HL-60/S4 treated with retinoic acid at 250 ng/mL for 4 days and 3 days (cell line): ENCODE measurements around the gene ARHGAP20.

ENCODE experiments used
- in situ Hi-C: fragments of 300-500 bp; cut with MboI; formaldehyde crosslinking; loops from 2 replicates; pipeline ENCODE4 v1.7.0; 2022; ENCODE audit warnings: low sequenced_read_pairs

ARHGAP20 gene

GRCh38 chr11:110711776-110712658 lies at the start of gene ARHGAP20:
Gene ARHGAP20 (minus strand): TSS chr11:110712437. CDS start chr11:110712231, 206 bp downstream.
- in situ Hi-C loops = no loop called here

DNA sequence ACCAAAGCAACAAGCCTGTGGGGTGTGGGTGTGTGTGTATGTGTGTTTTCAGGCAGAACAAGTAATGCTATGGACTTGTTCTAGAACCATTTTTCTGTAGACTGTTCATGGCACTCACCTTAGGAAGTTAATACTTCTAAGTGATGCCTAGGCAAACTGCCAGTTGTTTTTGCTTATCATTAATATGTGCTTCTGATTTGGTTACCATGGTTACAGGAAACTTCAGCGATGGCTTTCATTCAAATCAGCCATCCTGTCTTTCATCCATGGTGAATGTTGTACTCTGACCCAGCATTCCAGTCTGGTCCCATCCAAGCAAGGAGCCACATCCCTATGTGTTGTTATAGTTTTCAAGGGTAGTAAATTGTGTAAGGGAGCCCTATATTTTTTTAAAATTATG lies 49.8 kb upstream of the ARHGAP20 start:
- in situ Hi-C loops = no loop called here

- in situ Hi-C loops = no loop called here
Measured at GRCh38 chr11:110761131-110761530, 48.9 kb upstream of the ARHGAP20 start.

DNA sequence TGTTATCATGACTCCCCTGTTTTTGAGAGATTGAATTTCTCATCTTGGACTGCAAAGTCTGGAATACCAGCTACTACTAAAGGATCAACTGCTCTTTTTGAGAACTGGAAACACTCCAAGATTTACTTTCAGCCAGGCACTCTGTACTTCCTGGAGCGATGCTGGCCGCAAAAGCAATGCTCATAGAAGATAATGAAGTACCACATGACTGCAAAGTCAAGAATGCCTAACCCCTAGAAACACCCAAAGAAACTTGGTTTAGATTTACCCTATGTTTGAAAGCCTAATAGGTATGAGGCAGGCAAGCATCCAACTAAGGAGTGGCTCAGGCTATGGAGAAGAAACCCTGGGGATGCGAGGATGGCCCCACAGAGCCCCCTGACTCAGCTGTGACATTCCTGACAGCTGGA lies 47.7 kb upstream of the ARHGAP20 start:
- in situ Hi-C loops = no loop called here

DNA sequence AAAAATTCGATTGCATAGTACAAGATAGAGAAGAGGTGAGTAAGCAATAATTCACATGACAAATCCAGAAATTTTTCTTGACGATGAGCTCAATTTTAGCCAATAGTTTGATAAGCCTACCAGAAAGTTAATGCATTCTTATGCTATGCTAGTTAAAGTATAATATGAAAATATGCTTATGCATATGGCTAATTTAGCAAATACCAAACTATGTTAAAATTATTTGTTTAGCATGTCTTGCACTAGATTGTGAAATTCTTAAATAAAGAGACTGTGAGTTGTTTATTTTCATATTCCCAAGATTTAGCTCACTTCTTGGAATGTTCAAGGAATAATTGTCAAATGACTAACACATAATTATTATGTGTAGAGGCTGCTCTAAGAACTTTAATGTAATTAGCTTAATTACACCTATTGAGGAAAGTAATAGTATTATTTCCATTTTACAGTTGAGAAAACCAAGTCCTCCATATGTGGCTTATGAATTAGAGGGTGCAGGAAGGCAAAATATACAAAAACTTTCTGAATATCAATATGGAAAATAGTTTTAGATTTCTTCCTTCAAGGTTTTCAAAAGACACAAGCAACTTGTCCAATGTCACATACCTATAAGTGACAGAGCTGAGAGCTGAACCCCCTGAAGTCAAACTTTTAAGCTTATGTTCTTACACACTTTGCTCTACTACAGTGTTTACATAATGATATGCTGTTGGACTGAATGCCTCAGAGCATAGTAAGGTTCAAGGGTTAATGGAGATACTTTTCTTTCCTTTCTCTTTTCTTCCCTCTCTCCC lies 45.9 kb upstream of the ARHGAP20 start:
- in situ Hi-C loops = no loop called here

DNA sequence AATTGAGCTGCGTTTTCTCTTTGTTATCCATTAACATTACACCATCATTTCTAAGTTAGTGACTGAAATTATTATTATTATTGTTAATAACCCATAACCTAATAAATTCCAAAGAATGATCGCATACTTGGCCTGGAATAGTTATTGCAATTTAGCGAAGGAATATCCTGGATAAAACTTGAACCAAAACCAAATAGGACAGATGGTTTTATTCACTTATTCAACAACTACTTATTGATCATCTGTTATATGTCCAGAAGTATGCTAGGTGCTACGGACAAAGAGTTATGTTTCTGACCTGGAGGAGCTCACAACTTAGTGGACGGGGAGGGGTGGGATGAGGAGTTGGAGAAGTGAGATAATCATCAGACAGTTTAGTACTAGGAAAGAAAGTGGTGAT lies 44.8 kb upstream of the ARHGAP20 start:
- in situ Hi-C loops = no loop called here

GRCh38 chr11:110755941-110756340 lies 43.7 kb upstream of the ARHGAP20 start:
- in situ Hi-C loops = no loop called here

GRCh38 chr11:110752890-110753289 lies 40.7 kb upstream of the ARHGAP20 start:
- in situ Hi-C loops = no loop called here

- in situ Hi-C loops = no loop called here
Measured at GRCh38 chr11:110750100-110750499, 37.9 kb upstream of the ARHGAP20 start.

GRCh38 chr11:110747531-110747930 lies 35.3 kb upstream of the ARHGAP20 start:
- in situ Hi-C loops = no loop called here

GRCh38 chr11:110738641-110739040 lies 26.4 kb upstream of the ARHGAP20 start:
- in situ Hi-C loops = no loop called here

DNA sequence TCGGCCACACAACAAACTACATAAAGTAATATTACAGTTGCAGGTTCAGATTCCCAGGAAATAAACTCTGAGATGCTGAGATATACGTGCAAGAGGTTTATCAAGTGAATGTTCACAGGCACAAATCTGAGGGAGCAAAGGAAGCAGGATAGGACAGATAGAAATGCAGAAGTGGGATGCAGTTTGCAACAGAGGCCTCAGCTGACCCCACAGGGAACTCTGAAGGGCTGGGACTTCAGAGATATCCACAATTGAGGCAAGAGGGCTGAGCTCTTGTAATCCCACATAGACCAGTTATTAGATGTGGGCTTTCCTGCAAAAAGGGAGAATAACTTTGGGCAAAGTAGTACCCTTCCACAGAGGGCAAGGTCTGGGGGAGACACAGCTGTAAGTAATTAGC lies 25.4 kb upstream of the ARHGAP20 start:
- in situ Hi-C loops = no loop called here

DNA sequence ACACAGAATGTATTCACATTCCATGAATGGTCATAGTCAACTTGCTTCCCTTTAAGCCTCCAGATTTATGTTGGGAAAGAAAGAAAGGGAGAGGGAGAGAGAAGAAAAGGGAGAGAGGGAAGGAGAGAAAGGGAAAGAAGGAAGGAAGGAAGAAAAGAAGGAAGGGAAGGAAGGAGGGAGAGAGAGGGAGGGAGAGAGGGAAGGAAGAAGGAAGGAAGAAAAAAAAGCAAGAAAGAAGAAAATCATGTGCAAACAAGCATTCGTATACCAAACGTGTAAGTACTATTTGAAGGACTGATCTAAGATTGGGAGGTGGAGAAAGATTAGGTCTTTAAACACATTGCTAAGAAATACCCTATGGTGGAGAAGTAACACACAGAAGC lies 23.9 kb upstream of the ARHGAP20 start:
- in situ Hi-C loops = no loop called here

DNA sequence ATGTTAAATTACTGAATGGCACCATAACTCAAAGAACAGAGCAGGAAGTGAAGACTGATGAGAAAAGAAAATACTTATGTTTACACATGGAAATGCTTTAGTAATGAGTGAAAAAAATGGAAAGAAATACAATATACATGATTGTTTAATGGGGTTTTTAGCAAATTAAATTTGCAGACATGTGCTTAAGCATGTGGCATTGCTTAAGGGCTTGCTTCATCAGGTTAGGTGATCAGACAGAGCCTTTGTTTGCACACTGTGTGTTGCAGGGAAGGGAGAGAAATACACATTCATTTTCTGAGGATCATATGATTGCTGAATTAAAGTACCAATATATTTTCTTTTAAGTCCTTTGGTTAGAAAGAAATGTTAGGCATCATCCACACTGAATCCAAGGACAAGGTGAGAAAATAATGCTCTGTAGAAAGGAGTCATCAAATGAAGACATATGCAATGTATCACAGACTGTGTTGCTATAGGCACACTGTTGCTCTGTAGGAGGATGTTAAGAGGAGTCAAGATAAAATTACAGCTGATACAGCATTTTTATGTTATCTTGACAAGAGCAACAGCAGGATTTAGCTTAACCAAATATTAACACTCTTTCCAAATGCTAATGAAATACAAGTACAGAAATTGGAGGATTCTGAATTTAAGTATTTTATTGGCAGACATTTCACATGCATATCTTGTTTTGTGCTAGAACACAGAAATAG lies 23.4 kb upstream of the ARHGAP20 start:
- in situ Hi-C loops = no loop called here

DNA sequence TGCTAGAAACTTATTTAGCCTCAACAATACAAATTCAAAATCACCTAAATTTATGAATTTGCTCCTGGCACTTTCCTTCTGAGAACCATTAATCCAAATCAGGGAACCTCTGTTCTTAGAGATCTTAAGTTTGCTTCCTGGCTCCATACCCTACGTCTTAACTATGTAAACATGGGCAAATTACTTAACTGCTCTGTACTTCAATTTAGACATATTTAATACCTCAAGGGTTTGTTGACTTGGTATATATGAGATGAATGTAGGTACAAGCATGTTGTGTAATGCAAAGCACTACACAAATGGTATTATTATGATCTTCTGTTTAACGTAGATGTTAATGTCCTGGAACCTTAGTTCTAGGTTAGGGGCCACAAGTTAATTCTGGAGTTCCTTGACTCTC lies 22.6 kb upstream of the ARHGAP20 start:
- in situ Hi-C loops = no loop called here

- in situ Hi-C loops = no loop called here
Measured at GRCh38 chr11:110730773-110731172, 18.5 kb upstream of the ARHGAP20 start.

DNA sequence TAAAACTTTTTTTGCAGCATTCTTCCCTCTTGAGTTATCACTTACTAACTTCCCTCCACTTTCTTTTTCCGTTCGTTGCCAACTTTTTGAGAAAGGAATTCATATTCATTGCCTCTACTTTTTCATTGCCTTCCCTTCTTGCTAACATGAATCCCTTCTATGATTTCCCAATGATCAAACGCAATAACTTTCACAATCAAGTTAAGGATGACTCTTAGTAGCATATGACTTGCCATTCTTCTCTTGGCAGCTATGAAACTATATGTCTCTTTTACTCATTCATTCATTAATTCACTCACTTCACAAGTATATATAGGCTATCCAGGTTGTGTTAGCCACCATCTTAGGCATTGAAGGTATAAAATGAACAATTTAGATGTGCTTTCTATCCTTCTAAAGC lies 16.6 kb upstream of the ARHGAP20 start:
- in situ Hi-C loops = no loop called here

GRCh38 chr11:110728476-110728875 lies 16.2 kb upstream of the ARHGAP20 start:
- in situ Hi-C loops = no loop called here

- in situ Hi-C loops = no loop called here
Measured at GRCh38 chr11:110724358-110724757, 12.1 kb upstream of the ARHGAP20 start.

DNA sequence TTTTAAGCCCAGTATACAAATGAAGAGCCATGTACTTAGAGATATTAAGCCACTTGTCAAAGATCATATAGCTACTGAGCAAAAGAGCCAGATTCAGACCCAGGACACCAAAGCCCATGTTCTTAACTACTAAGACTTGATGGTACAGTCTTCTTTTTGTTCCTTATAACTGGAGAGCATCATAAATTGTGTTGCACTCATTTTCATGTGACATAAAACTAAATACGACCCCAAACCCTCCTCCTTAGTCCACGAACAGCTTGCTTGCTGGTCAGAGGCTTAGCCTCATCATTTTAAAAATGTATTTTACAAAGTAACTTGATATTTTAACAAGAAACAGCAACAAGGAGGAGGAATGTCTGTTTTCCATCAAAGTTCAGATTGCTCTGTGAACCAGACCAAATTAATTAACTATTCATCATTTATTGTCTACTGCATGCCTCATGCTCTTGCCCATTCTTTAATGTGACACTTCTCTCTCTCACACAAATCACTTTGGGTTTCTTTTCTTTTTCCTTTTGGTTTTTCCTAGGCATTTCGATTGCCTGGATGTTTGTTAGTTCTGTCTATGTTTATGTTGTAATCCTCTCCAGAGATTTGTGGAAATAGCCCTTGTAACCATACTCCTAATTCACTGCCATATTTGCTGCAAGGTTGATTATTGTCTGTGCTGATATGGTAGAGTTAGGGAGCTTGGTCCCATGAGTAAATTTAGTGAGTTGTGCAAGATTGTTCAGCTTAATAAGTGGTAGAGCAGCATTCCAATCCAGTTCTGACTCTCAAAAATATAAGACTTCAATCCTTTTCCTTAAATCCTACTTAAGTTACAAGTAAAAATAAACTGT lies 8.4 kb upstream of the ARHGAP20 start:
- in situ Hi-C loops = no loop called here

- in situ Hi-C loops = no loop called here
Measured at GRCh38 chr11:110716361-110716760, 4.1 kb upstream of the ARHGAP20 start.
